ENCODE results near the gene CD7.
"Not testable (repeated sequence)": the region's sequence is repeated elsewhere in the genome, so short reads cannot be mapped to it uniquely, and the experiment has no call there.

CD7 gene

GRCh38 chr17:82348866-82349265, 31.5 kb upstream of the CD7 start:
- Histone ChIP-seq H3F3A (ENCODE audit: insufficient read depth) (peaks cover 8% of the 10 kb centered on the region), H4K20me1 (ENCODE audit: low read depth, low read length) (no peaks in the 10 kb centered on the region), H3K27me3 (ENCODE audit: low read length) (no peaks in the 10 kb centered on the region), H3K4me2 (ENCODE audit: low read depth, low read length, poor library complexity, severe bottlenecking) (no peak overlapping the region), H3K9ac (ENCODE audit: low read length) (no peak overlapping the region), H3K4me3 (ENCODE audit: insufficient read depth, low read length, poor library complexity, severe bottlenecking) (no peak overlapping the region), H3K27ac (ENCODE audit: low read depth, low read length) (no peak overlapping the region), H3K36me3 (ENCODE audit: low read length) (no peaks in the 10 kb centered on the region), H3K9me2 (replicated peaks; ENCODE audit: insufficient read depth, low read length) (no peaks in the 10 kb centered on the region), H3K79me2 (ENCODE audit: insufficient read depth, low read length) (no peaks in the 10 kb centered on the region), H3K9me3 (ENCODE audit: insufficient read depth, low read length) (no peaks in the 10 kb centered on the region), H2AFZ (ENCODE audit: low read depth, low read length, severe bottlenecking) (no peak overlapping the region)
- TF ChIP-seq EZH2phosphoT487 (conservative IDR thresholded peaks at IDR 0.05; ENCODE audit: low read length) (no peak), CTCF (IDR thresholded peaks at IDR 0.05; ENCODE audit: insufficient read depth, low read length, poor library complexity, severe bottlenecking) (no peak)

- no peak overlapping the region for H3K4me3 ChIP-seq (ENCODE audit: insufficient read depth, low read length, poor library complexity, severe bottlenecking)
- H3K79me2 ChIP-seq (ENCODE audit: insufficient read depth, low read length) = no peaks in the 10 kb centered on the region
- H3K9me2 ChIP-seq (replicated peaks; ENCODE audit: insufficient read depth, low read length) = no peaks in the 10 kb centered on the region
- H3K36me3 ChIP-seq (ENCODE audit: low read length) = no peaks in the 10 kb centered on the region
- no peak overlapping the region for H3K9ac ChIP-seq (ENCODE audit: low read length)
- no peaks in the 10 kb centered on the region for H4K20me1 ChIP-seq (ENCODE audit: low read depth, low read length)
- TF ChIP-seq EZH2phosphoT487 (conservative IDR thresholded peaks at IDR 0.05; ENCODE audit: low read length) (no peak), CTCF (IDR thresholded peaks at IDR 0.05; ENCODE audit: insufficient read depth, low read length, poor library complexity, severe bottlenecking) (no peak)
- no peak overlapping the region for H2AFZ ChIP-seq (ENCODE audit: low read depth, low read length, severe bottlenecking)
- H3F3A ChIP-seq (ENCODE audit: insufficient read depth) = peaks cover 8% of the 10 kb centered on the region
- H3K9me3 ChIP-seq (ENCODE audit: insufficient read depth, low read length) = no peaks in the 10 kb centered on the region
- H3K27me3 ChIP-seq (ENCODE audit: low read length) = no peaks in the 10 kb centered on the region
- H3K4me2 ChIP-seq (ENCODE audit: low read depth, low read length, poor library complexity, severe bottlenecking) = no peak overlapping the region
- no peak overlapping the region for H3K27ac ChIP-seq (ENCODE audit: low read depth, low read length)
Observed at GRCh38 chr17:82348434-82348833, 31.0 kb upstream of the CD7 start.

GRCh38 chr17:82347994-82348393, 30.6 kb upstream of the CD7 start:
- not testable (repeated sequence) for H3K9ac ChIP-seq (ENCODE audit: low read length); H3K4me3 ChIP-seq (ENCODE audit: insufficient read depth, low read length, poor library complexity, severe bottlenecking); H3K9me3 ChIP-seq (ENCODE audit: insufficient read depth, low read length); H3K27ac ChIP-seq (ENCODE audit: low read depth, low read length); H3K36me3 ChIP-seq (ENCODE audit: low read length); H2AFZ ChIP-seq (ENCODE audit: low read depth, low read length, severe bottlenecking); H3K9me2 ChIP-seq (replicated peaks; ENCODE audit: insufficient read depth, low read length); H3K4me2 ChIP-seq (ENCODE audit: low read depth, low read length, poor library complexity, severe bottlenecking); H4K20me1 ChIP-seq (ENCODE audit: low read depth, low read length); H3K27me3 ChIP-seq (ENCODE audit: low read length); H3K79me2 ChIP-seq (ENCODE audit: insufficient read depth, low read length); H3F3A ChIP-seq (ENCODE audit: insufficient read depth)

- Histone ChIP-seq H3K9me3 (ENCODE audit: insufficient read depth, low read length) (no peaks in the 10 kb centered on the region), H4K20me1 (ENCODE audit: low read depth, low read length) (no peaks in the 10 kb centered on the region), H3K27ac (ENCODE audit: low read depth, low read length) (no peak overlapping the region), H2AFZ (ENCODE audit: low read depth, low read length, severe bottlenecking) (no peak overlapping the region), H3K4me3 (ENCODE audit: insufficient read depth, low read length, poor library complexity, severe bottlenecking) (no peak overlapping the region), H3K36me3 (ENCODE audit: low read length) (no peaks in the 10 kb centered on the region), H3K9ac (ENCODE audit: low read length) (no peak overlapping the region), H3K9me2 (replicated peaks; ENCODE audit: insufficient read depth, low read length) (no peaks in the 10 kb centered on the region), H3F3A (ENCODE audit: insufficient read depth) (peaks cover 8% of the 10 kb centered on the region), H3K4me2 (ENCODE audit: low read depth, low read length, poor library complexity, severe bottlenecking) (no peak overlapping the region), H3K79me2 (ENCODE audit: insufficient read depth, low read length) (no peaks in the 10 kb centered on the region), H3K27me3 (ENCODE audit: low read length) (no peaks in the 10 kb centered on the region)
- TF ChIP-seq EZH2phosphoT487 (conservative IDR thresholded peaks at IDR 0.05; ENCODE audit: low read length) = no peak
- TF ChIP-seq CTCF (IDR thresholded peaks at IDR 0.05; ENCODE audit: insufficient read depth, low read length, poor library complexity, severe bottlenecking) = no peak
Observed at GRCh38 chr17:82346342-82347300, 29.2 kb upstream of the CD7 start.

Data from SU-DHL-6 (cell line).